ENCODE measurements around the gene CRK. TPM values are rescaled to one million over a fixed set of nuclear protein-coding genes. Genes with fewer than 3 reads are reported as not detected.
A peak's percentile ranks its signal among the peaks of the same experiment; 100 is the strongest.

Gene CRK
- total RNA-seq, 2 donors from 2014 or later: 36.0 to 49.8 TPM

- no peaks in the 10 kb centered on the region for H3K9me3 ChIP-seq
- H3K27me3 ChIP-seq: no peaks in the 10 kb centered on the region
- peak; percentile 64 for DNase-seq (ENCODE audit: low spot score)
- TF ChIP-seq, protein P1, sequence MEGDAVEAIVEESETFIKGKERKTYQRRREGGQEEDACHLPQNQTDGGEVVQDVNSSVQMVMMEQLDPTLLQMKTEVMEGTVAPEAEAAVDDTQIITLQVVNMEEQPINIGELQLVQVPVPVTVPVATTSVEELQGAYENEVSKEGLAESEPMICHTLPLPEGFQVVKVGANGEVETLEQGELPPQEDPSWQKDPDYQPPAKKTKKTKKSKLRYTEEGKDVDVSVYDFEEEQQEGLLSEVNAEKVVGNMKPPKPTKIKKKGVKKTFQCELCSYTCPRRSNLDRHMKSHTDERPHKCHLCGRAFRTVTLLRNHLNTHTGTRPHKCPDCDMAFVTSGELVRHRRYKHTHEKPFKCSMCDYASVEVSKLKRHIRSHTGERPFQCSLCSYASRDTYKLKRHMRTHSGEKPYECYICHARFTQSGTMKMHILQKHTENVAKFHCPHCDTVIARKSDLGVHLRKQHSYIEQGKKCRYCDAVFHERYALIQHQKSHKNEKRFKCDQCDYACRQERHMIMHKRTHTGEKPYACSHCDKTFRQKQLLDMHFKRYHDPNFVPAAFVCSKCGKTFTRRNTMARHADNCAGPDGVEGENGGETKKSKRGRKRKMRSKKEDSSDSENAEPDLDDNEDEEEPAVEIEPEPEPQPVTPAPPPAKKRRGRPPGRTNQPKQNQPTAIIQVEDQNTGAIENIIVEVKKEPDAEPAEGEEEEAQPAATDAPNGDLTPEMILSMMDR (IDR thresholded peaks at IDR 0.05): no peak
- H3K4me3 ChIP-seq: peak overlapping the region; percentile 68 to 77
- peaks cover 4% of the 10 kb centered on the region for H3K36me3 ChIP-seq
- H3K27ac ChIP-seq: peak overlapping the region; percentile 98 to 99
- H3K4me1 ChIP-seq: peaks cover 0 to 88% of the 10 kb centered on the region in 2 donors
Measured at GRCh38 chr17:1490643-1491442, 34.8 kb upstream of the CRK start.

DNA sequence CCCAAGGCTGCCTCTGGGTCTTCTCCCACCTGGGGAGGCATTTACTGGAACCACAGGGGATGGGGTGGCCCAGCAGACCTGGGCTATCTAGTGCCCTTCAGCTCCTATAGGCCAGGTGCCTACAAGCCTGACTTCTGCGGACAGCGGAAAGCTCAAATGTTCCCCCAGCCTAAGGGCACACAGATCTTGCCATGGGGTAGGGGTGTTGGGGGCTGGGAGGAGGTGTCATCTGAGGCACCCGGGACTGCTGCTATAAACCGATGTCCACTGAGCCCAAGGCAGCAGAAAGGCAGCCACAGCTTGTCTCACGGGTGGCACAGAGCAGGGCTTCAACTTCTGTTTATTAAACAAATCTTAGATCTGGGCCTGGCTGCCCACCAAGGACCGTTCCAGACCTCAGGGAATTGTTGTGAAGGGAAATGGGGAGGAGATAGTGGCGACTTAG, 32.8 kb upstream of the CRK start:
- Histone ChIP-seq H3K27me3 (no peaks in the 10 kb centered on the region), H3K27ac (peak overlapping the region; percentile 98 to 99), H3K4me1 (peaks cover 0 to 84% of the 10 kb centered on the region in 2 donors), H3K4me3 (peak overlapping the region; percentile 39 to 67), H3K36me3 (peaks cover 4% of the 10 kb centered on the region), H3K9me3 (no peaks in the 10 kb centered on the region)
- TF ChIP-seq, protein P1 (IDR thresholded peaks at IDR 0.05): no peak
- no peak for DNase-seq (ENCODE audit: low spot score)

GRCh38 chr17:1487939-1488825, 32.1 kb upstream of the CRK start:
- DNase-seq (ENCODE audit: low spot score): peak; percentile 89

GRCh38 chr17:1486802-1487695, 31.0 kb upstream of the CRK start:
- DNase-seq (ENCODE audit: low spot score): peak; percentile 86
- Histone ChIP-seq H3K4me1 (peaks cover 0 to 82% of the 10 kb centered on the region in 2 donors), H3K36me3 (peaks cover 22% of the 10 kb centered on the region), H3K4me3 (peak overlapping the region; percentile 67), H3K9me3 (no peaks in the 10 kb centered on the region), H3K27me3 (no peaks in the 10 kb centered on the region), H3K27ac (peak overlapping the region; percentile 98 to 99)
- TF ChIP-seq, protein P1 (IDR thresholded peaks at IDR 0.05): no peak

More at GRCh38 chr17:1487939-1488825, 32.1 kb upstream of the CRK start:
- peak overlapping the region; percentile 39 to 67 for H3K4me3 ChIP-seq
- TF ChIP-seq, protein P1 (IDR thresholded peaks at IDR 0.05): peak in 1 of 2 donors; percentile 20
- H3K9me3 ChIP-seq: no peaks in the 10 kb centered on the region
- peaks cover 0 to 84% of the 10 kb centered on the region in 2 donors for H3K4me1 ChIP-seq
- peak overlapping the region; percentile 98 to 99 for H3K27ac ChIP-seq
- no peaks in the 10 kb centered on the region for H3K27me3 ChIP-seq
- H3K36me3 ChIP-seq: peaks cover 11% of the 10 kb centered on the region
